Fibroblast of the aortic adventitia (primary cell): ENCODE measurements around the gene FGFR2. TPM values are rescaled to one million over a fixed set of nuclear protein-coding genes. Genes with fewer than 3 reads are reported as not detected.

Source experiments
- DNase-seq: peaks from one replicate; pipeline ENCODE4 v3.0.0-alpha.2; 2010; ENCODE audit warnings: low read depth
- H3K4me3 ChIP-seq: 2 replicates; pipeline ENCODE4 v1.5.1; 2011; ENCODE audit warnings: low read depth, mild to moderate bottlenecking, control low read depth, low read length, moderate library complexity
- total RNA-seq: library from RNA; depleted of rRNA; stranded (reverse); fragments of >200 nt; gene quantifications from 2 replicates; pipeline ENCODE4 v1.2.3, GENCODE V29; 2012; ENCODE audit warnings: low replicate concordance
- TF ChIP-seq, protein P1 (sequence below): IDR thresholded peaks from 2 replicates; pipeline ENCODE4 v1.5.1; 2011; ENCODE audit warnings: mild to moderate bottlenecking, low read length, control low read depth, inconsistent platforms; ENCODE audit not compliant: insufficient read depth

The FGFR2 gene
- total RNA-seq, 1 donor: not detected

DNA sequence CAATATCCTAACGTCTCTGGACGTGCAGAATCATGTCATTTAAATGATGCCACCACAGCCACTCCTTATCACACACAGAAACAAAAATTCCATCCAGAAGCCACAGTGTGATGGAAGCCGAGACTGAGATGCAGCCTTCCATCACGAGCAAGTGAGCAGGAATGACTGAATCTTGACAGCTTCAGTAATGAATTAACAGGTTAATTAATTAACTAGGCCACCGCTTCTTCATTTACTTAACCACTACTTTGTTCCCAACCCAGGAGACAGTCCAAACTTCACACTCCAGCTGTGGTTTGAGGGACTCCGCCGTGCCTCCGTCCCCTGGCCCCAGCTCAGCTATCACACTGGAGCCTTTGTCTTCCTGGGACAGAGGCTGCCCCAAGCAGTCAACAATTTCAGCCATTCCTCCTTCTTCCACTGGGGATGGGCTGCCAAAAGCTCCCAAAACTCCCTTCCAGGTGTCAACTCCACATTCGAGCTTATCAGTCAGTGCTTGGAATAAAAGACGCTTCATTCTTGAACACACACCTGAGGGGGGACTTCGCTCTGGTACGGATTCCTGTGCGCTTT, 65.9 kb downstream of the FGFR2 start:
- no peak overlapping the region for H3K4me3 ChIP-seq
- no peak for DNase-seq
- TF ChIP-seq, protein P1, sequence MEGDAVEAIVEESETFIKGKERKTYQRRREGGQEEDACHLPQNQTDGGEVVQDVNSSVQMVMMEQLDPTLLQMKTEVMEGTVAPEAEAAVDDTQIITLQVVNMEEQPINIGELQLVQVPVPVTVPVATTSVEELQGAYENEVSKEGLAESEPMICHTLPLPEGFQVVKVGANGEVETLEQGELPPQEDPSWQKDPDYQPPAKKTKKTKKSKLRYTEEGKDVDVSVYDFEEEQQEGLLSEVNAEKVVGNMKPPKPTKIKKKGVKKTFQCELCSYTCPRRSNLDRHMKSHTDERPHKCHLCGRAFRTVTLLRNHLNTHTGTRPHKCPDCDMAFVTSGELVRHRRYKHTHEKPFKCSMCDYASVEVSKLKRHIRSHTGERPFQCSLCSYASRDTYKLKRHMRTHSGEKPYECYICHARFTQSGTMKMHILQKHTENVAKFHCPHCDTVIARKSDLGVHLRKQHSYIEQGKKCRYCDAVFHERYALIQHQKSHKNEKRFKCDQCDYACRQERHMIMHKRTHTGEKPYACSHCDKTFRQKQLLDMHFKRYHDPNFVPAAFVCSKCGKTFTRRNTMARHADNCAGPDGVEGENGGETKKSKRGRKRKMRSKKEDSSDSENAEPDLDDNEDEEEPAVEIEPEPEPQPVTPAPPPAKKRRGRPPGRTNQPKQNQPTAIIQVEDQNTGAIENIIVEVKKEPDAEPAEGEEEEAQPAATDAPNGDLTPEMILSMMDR: no peak

DNA sequence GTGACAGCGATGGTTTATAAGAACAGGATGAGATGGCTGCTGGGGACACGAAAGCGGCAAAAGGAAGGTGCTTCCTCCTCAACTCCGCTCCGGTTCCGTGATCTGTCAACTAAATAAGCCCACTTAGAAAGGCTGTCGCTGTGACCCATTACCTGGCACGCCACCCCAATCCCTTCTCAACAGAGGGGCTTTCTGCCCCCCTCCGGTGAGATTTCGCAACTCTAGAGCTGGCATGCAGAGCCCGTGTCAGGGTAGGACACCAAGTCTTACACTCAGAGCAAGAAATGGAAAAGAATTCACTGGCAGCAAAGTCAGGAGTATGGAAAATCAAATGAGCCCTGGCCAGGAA, 66.4 kb downstream of the FGFR2 start:
- no peak for DNase-seq
- H3K4me3 ChIP-seq: no peak overlapping the region
- TF ChIP-seq, protein P1: no peak

- no peak for DNase-seq
- H3K4me3 ChIP-seq: no peak overlapping the region
- TF ChIP-seq, protein P1: no peak
These were observed 67.0 kb downstream of the FGFR2 start for GRCh38 chr10:121531076-121531829.

DNA sequence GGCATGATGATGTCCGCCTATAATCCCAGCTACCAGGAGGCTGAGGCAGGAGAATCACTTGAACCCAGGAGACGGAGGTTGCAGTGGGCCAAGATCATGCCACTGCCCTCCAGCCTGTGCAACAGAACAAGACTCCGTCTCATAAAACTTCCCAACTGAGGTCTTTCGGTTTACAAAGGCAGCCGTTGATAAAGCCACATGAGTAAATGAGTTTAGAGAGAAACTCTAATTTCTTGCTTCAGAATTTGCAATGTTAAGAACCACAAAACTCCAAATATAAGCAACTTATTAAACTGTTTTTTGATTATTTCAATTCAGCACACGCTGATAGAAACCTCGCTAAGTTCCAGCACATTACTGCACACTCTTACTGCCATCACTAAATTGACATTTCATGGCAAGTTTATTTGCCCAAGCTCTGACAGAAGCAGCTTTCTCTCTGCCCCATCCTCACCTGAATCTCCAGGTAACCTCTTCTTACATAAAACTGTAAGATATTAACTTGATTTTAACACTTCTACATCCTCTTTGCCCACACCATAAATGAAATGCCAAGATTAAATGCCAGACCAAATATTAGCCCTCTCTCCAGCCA, 67.7 kb downstream of the FGFR2 start:
- no peak overlapping the region for H3K4me3 ChIP-seq
- no peak for DNase-seq
- TF ChIP-seq, protein P1: no peak

DNA sequence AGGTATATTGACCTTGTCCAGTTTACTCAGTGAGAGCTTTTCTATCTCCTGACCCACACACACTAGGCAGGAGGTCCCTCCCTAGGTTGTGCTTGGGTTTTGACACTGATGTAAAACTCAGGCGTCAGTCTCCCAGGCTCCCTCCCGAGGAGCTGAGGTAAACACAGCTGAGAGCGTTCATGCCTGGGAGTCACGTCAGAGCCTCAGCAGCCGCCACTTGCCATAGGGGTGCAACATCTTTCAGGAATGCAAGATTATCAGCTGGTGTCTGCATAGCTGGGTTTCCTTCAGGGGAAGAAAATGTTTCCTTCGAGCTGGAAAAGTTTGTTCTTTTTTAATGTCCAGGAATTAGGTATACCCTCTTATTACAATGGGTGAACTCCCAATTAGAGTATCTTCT, 70.6 kb downstream of the FGFR2 start:
- TF ChIP-seq, protein P1: no peak
- no peak for DNase-seq
- H3K4me3 ChIP-seq: no peak overlapping the region

GRCh38 chr10:121526801-121527221, 71.4 kb downstream of the FGFR2 start:
- H3K4me3 ChIP-seq: no peak overlapping the region
- TF ChIP-seq, protein P1: no peak
- no peak for DNase-seq
